ENCODE data around the gene ZG16B.

Gene ZG16B

GRCh38 chr16:2816751-2817339 lies 13.3 kb upstream of the ZG16B start, which contains the start of gene PRSS21:
Gene PRSS21 (plus strand): TSS chr16:2817237. CDS start chr16:2817269, 32 bp downstream.
- ChIA-PET CTCF (no interaction called here), POLR2A (no interaction called here)
- TF ChIP-seq BHLHE40 (IDR thresholded peaks at IDR 0.05; ENCODE audit: borderline replicate concordance): no peak
- no peak for TF ChIP-seq FOXA1 (IDR thresholded peaks at IDR 0.05)
- no peak for TF ChIP-seq FOXM1 (IDR thresholded peaks at IDR 0.05; ENCODE audit: borderline replicate concordance)
- DNase-seq (ENCODE audit: extremely low spot score): no peak

DNA sequence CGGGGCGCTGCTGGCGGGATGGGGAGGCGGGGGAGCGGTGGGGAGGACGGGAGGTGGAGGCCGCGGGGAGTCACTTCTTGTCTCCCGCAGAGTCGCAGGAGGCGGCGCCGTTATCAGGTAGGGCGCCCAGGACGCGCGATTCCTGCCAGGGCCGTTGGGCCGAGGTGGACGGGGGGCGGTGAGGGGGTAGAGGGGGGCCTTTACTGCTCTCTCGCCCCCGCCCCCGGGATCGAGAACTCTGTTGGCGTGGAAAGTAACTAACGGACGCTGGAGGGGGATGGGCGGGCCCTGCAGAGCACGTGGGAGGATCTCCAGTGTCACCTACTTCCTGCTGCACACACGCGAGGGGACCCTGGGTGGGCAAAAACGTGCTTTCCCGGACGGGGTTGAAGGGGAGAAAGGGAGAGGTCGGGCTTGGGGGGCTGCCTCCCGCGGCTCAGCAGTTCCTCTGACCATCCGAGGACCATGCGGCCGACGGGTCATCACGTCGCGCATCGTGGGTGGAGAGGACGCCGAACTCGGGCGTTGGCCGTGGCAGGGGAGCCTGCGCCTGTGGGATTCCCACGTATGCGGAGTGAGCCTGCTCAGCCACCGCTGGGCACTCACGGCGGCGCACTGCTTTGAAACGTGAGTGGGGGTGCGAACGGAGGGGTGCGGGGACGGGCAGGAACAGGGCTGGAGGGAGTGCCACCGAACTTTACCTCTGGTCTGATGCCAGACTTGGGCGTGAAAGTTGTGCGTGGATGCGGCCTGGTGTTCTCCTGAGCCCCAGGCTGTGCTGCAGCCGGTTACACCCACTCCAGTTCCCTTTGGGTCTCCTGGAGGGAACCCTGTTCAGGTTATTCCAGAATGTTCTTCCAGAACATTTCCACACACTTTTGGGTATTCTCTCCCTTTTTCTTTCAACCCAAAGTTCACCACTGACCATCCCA lies 12.5 kb upstream of the ZG16B start:
- CTCF ChIA-PET: no interaction called here
- DNase-seq (ENCODE audit: extremely low spot score): no peak
- POLR2A ChIA-PET: interaction anchor here (1.3 kb wide), 1 partner anchor 39 kb away, joined by 3 read pairs; no protein-coding TSS in a partner anchor
- no peak for TF ChIP-seq ZNF384 (IDR thresholded peaks at IDR 0.05)
- no peak for TF ChIP-seq LEF1 (IDR thresholded peaks at IDR 0.05; ENCODE audit: borderline replicate concordance)
- TF ChIP-seq FOXK2 (IDR thresholded peaks at IDR 0.05): no peak
- no peak for TF ChIP-seq CTBP1 (IDR thresholded peaks at IDR 0.05; ENCODE audit: borderline replicate concordance)
- TF ChIP-seq ARNT (IDR thresholded peaks at IDR 0.05): no peak
- TF ChIP-seq TARDBP (IDR thresholded peaks at IDR 0.05): no peak
- no peak for TF ChIP-seq ELF4 (IDR thresholded peaks at IDR 0.05)
- no peak for TF ChIP-seq FOXA1 (IDR thresholded peaks at IDR 0.05)
- TF ChIP-seq BHLHE40 (IDR thresholded peaks at IDR 0.05; ENCODE audit: borderline replicate concordance): no peak
- no peak for TF ChIP-seq HDGF (IDR thresholded peaks at IDR 0.05; ENCODE audit: borderline replicate concordance)
- no peak for TF ChIP-seq PKNOX1 (IDR thresholded peaks at IDR 0.05)
- no peak for TF ChIP-seq NFRKB (IDR thresholded peaks at IDR 0.05)
- TF ChIP-seq SUZ12 (IDR thresholded peaks at IDR 0.05): no peak
- TF ChIP-seq FOXM1 (IDR thresholded peaks at IDR 0.05; ENCODE audit: borderline replicate concordance): no peak

GRCh38 chr16:2818272-2818876 lies 11.7 kb upstream of the ZG16B start:
- no peak for TF ChIP-seq ARNT (IDR thresholded peaks at IDR 0.05)
- TF ChIP-seq ZNF384 (IDR thresholded peaks at IDR 0.05): no peak
- no peak for TF ChIP-seq SP1 (IDR thresholded peaks at IDR 0.05)
- no peak for TF ChIP-seq HDGF (IDR thresholded peaks at IDR 0.05; ENCODE audit: borderline replicate concordance)
- POLR2A ChIA-PET: interaction anchor here (1.3 kb wide), 1 partner anchor 40 kb away, joined by 3 read pairs; no protein-coding TSS in a partner anchor
- DNase-seq (ENCODE audit: extremely low spot score): no peak
- CTCF ChIA-PET: no interaction called here

DNA sequence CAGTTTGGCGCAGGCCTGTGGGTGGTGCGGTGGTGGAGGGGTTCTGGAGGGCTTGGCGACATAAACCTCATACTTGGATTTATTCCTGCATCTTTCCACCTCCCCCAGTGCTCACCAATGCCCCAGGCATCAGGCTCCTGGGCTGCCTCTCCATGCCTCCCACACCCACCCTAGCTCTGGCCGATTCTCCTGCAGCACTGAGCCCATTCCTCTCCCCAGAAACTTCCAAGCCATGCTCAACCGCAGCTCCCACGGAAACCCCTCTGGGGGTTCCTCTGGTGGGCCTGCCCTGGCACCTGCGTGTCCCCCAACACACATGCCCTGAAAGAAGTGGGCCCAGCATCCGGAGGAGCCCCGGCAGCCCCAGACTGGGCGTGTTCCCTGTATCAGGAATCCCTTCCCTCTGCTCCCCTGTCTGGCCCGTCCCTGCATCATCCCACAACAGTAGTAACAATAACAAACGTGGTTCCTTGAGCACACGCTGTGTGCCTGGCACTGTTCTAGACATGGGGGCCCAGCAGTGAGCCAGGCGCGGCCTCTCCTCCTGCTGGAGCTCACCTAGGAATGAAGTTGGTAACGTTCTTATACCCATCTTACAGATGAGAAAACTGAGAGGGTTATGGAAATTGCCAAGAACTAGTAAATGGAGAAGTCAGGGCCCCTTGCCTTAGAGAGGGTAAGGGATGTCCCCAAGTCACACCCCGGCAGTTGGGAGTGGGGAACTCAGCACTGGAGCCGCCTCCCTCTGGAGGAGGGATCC lies 10.7 kb upstream of the ZG16B start:
- ChIA-PET POLR2A (interaction anchor here (1.3 kb wide), 1 partner anchor 41 kb away, joined by 3 read pairs; no protein-coding TSS in a partner anchor), CTCF (no interaction called here)
- DNase-seq (ENCODE audit: extremely low spot score): no peak
- TF ChIP-seq LEF1 (IDR thresholded peaks at IDR 0.05; ENCODE audit: borderline replicate concordance) (no peak), FOXA1 (IDR thresholded peaks at IDR 0.05) (no peak), NFRKB (IDR thresholded peaks at IDR 0.05) (no peak), ZNF384 (IDR thresholded peaks at IDR 0.05) (no peak), SUZ12 (IDR thresholded peaks at IDR 0.05) (no peak), FOXM1 (IDR thresholded peaks at IDR 0.05; ENCODE audit: borderline replicate concordance) (no peak), HDGF (IDR thresholded peaks at IDR 0.05; ENCODE audit: borderline replicate concordance) (no peak), SP1 (IDR thresholded peaks at IDR 0.05) (no peak), ARNT (IDR thresholded peaks at IDR 0.05) (no peak), BHLHE40 (IDR thresholded peaks at IDR 0.05; ENCODE audit: borderline replicate concordance) (no peak), L3MBTL2 (conservative IDR thresholded peaks at IDR 0.05) (no peak), TARDBP (IDR thresholded peaks at IDR 0.05) (no peak), FOXK2 (IDR thresholded peaks at IDR 0.05) (no peak), PKNOX1 (IDR thresholded peaks at IDR 0.05) (no peak), ELF4 (IDR thresholded peaks at IDR 0.05) (no peak), CTBP1 (IDR thresholded peaks at IDR 0.05; ENCODE audit: borderline replicate concordance) (no peak)

GRCh38 chr16:2819939-2820835 lies 9.9 kb upstream of the ZG16B start:
- no peak for DNase-seq (ENCODE audit: extremely low spot score)
- CTCF ChIA-PET: no interaction called here
- TF ChIP-seq PKNOX1 (IDR thresholded peaks at IDR 0.05) (no peak), SP1 (IDR thresholded peaks at IDR 0.05) (no peak), HDGF (IDR thresholded peaks at IDR 0.05; ENCODE audit: borderline replicate concordance) (no peak), FOXM1 (IDR thresholded peaks at IDR 0.05; ENCODE audit: borderline replicate concordance) (no peak), ZNF384 (IDR thresholded peaks at IDR 0.05) (no peak), BHLHE40 (IDR thresholded peaks at IDR 0.05; ENCODE audit: borderline replicate concordance) (no peak), NFRKB (IDR thresholded peaks at IDR 0.05) (no peak)
- POLR2A ChIA-PET: no interaction called here

Data from HEK293T (cell line).